NCI-H2196 (cell line): ENCODE data around the gene CD86.

Source experiments
- DNase-seq: peaks from one replicate; lab custom pipeline; 2025; ENCODE audit not compliant: unreplicated experiment; lab: John Stamatoyannopoulos, UW

Gene CD86

GRCh38 chr3:122058294-122058693 lies 3.1 kb downstream of the CD86 start:
- no peak for DNase-seq

GRCh38 chr3:122060040-122060698 lies 5.0 kb downstream of the CD86 start:
- DNase-seq = no peak

- no peak for DNase-seq
Measured at GRCh38 chr3:122063908-122064307, 8.7 kb downstream of the CD86 start.

- no peak for DNase-seq
Measured at GRCh38 chr3:122064326-122064725, 9.2 kb downstream of the CD86 start.

- DNase-seq = no peak
Measured at GRCh38 chr3:122066331-122067213, 11.4 kb downstream of the CD86 start.

GRCh38 chr3:122067214-122067550 lies 12.0 kb downstream of the CD86 start:
- no peak for DNase-seq

GRCh38 chr3:122067588-122068240 lies 12.6 kb downstream of the CD86 start:
- no peak for DNase-seq

- DNase-seq = no peak
Measured at GRCh38 chr3:122074621-122075265, 19.6 kb downstream of the CD86 start.

- no peak for DNase-seq
Measured at GRCh38 chr3:122076491-122077292, 21.5 kb downstream of the CD86 start.

GRCh38 chr3:122077293-122078234 lies 22.4 kb downstream of the CD86 start:
- no peak for DNase-seq

GRCh38 chr3:122078235-122078935 lies 23.2 kb downstream of the CD86 start:
- no peak for DNase-seq

GRCh38 chr3:122079524-122080206 lies 24.5 kb downstream of the CD86 start:
- no peak for DNase-seq

GRCh38 chr3:122080207-122080587 lies 25.0 kb downstream of the CD86 start:
- no peak for DNase-seq

GRCh38 chr3:122081543-122082247 lies 26.5 kb downstream of the CD86 start:
- no peak for DNase-seq

GRCh38 chr3:122082357-122082756 lies 27.2 kb downstream of the CD86 start:
- no peak for DNase-seq

- DNase-seq = no peak
Measured at GRCh38 chr3:122084799-122085198, 29.6 kb downstream of the CD86 start.

GRCh38 chr3:122085673-122086072 lies 30.5 kb downstream of the CD86 start:
- DNase-seq = no peak

GRCh38 chr3:122088531-122088930 lies 33.4 kb downstream of the CD86 start:
- DNase-seq = no peak
